Suppressor macrophage treated with lipopolysaccharide for 4 hours (primary cell): ENCODE data around the gene PLXNC1.

Source experiments
- DNase-seq: peaks from one replicate; pipeline ENCODE4 v3.0.0-alpha.2; 2020

PLXNC1 gene

DNA sequence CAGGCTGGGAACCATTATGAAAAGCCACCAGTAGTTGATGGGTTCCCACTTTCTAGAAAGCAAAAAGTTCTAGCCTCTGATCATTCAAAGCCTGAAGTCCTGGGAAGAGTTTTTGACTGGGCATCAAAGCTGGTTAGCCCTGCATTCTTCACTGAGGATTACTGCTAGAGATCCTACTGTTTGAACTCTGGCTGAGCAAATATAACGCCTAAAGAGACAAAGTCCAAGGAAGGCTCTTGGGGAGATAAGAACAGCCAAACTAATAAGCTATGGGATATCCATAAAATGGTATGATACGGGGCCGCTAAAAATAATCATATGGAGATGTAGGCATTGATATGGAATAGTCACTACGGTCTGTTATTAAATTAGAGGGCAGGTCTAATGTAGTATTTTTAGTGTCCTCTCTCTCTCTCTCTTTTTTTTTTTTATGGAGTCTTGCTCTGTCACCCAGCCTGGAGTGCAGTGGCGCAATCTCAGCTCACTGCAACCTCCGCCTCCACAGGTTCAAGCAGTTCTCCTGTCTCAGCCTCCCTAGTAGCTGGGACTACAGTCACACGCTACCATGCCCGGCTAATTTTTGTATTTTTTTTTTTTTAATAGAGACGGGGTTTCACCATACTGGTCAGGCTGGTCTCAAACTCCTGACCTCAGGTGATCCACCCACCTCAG is 35.5 kb downstream of the PLXNC1 start:
- no peak for DNase-seq

DNA sequence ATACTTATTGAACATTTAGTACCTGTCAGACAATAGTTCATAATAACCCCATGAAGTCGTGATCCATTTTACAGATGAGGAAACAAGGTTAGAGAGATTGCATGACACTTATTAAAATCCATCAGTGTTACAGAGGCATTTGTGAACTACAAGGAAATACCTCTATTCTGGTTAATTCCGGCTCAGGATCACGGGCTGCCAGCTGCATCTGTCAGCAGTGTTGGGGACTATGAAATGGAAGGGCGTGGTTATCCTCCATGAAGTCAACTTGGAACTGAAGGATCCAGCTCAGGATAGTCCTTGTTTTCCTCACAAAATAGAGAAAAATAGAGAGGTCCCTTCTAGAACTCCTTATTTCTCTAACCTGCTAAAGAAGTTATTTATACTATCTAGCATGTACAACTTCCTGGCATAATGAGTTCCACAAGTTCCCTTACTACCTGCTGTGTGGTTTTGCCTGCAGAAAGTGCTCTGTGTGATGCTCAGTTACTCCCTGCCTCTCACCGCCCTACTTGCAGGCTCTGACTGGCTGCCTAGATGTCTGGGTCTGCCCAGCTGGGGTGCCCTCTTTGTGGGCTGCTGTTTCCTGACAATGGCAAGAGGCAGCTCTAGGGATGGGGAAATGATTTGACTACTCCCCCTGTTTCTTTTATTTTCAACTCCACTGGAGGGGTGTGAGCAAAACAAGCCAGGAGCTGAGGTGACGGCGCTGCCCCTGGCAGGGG is 36.8 kb downstream of the PLXNC1 start:
- DNase-seq: no peak

DNA sequence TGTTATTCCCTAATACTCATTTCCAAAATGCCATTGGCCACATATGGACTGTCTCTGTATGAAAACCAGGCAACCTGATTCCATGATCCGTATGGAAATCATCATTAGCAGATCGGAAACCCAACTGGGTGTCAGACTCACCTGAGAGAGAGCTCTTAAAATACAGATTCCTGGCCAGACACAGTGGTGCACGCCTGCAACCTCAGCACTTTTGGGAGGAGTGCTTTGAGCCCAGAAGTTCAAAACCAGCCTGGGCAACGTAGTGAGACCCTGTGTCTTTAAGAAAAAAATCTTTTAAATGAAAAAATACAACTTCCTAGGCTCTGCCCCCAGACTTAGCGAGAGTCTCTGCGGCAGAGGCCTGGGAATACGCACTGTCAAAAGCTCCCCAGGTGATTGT is 37.4 kb downstream of the PLXNC1 start:
- DNase-seq: no peak

DNA sequence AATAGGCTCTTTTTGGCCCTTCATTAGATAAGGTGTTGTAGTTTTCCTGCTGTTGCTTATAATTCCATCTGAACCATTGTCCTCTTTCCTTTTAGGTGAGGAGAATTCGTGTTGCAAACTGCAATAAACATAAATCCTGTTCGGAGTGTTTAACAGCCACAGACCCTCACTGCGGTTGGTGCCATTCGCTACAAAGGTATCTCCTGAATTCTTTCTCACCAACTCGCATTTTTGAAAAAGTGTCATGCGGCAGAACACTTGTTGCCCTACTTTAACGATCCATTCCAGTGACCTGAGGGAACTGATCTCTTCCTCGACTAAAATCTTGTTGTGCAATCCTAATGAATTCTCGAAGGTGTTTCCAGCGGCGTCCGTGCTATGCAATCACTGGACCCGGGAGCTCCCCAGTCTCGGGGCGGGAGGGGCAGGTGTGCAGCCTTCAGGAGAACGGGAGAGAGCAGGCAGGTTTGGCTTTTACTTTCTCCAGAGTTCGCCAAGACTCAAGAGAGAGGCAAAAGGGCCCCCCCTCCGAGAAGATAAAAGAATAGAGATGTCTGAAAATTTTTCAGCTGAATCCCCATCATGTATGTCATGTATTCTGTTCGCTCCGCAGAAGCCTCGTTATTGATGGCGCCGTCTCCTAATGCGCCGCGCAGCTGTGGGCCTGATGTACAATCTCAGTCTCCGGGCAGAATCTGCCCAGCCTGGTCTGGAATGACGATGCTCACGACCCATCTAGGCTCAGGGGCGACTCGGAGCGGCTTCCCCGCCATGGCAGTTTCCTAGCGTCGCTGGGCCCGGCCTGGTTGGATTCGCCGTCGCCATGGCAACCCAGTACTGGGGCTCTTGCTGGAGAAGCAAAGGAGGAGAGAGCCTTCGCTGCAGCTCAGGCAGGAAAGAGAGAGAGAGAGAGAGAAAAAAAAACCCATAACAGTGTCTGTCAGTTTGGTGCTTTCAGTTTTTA is 38.2 kb downstream of the PLXNC1 start:
- no peak for DNase-seq

DNA sequence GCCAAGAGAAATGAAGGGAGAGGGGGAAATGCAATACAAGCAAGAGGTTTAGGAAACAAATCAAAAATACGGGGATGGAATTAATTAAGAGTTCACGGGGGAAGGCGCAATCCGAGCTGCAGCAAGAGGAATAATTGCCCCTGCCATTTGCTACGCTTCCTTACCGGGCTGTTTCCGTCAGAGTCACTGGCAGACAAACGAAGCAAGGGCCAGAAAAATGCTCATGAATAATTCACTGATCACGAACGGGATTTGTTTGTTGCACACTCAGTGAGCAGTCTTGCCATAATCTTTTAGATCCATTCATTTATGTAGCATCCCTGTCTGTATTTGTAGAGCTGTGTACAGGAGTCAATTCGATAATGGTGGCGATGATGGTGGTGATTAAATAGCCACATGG is 39.0 kb downstream of the PLXNC1 start:
- DNase-seq: no peak

DNA sequence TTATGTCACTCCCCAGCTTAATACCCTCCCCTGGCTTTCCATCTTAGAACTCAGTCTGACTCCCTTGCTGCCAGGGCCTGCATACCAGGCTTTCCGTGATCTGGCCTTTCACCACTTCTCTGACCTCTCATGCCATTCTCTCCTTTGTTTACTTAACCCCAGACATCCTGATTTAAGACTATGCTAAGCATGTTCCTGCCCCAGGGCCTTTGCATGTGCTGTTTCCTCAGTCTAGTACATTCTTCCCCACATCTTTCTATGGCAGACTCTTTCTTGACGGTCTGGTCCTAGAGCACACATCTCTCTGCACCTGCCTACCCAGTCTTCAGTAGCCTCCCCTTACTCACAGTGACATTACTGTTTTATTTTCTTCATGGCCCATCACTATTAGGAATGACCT is 42.2 kb downstream of the PLXNC1 start:
- DNase-seq: no peak

DNA sequence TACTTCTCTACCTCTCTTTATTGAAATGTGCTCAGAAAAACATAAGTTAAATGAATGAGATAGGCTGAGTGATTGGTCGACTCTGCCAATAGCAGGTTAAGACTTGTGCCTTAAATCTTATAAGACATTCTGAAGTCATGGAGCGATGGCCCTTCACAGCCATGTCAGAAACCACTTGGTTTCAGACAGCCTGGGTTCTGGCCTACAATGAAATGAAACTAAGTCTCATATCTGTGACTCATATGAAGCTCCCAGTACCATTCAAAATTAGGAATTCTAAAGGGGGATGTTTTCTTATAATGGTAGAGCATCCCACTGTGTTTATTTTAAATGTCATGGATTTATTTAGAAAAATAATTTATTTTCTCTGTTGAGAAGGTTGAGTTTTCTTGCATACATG is 42.6 kb downstream of the PLXNC1 start:
- DNase-seq: no peak

DNA sequence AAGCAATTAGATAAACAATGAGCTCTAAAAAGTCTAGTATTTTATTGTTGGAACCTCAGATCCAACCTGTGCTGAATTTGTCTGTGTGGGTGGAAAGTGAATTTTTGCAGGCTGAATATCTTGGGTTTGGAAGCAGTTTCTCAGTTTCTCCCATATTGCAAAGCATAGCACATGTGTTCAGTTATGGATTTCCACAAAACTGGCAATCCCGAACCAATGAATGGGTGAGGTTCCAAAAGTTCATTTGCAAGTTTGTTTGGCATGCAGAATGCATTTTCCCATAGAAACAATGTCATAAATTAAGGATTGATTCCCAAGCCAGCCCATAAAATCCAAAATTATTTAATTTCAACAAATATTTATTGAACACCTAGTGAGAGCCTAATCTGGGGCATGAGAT is 43.4 kb downstream of the PLXNC1 start:
- no peak for DNase-seq

- DNase-seq: no peak
Observed at GRCh38 chr12:94192506-94192905, 44.1 kb downstream of the PLXNC1 start.

- DNase-seq: no peak
Observed at GRCh38 chr12:94193168-94193567, 44.8 kb downstream of the PLXNC1 start.

GRCh38 chr12:94195483-94195882 is 47.1 kb downstream of the PLXNC1 start:
- DNase-seq: no peak

GRCh38 chr12:94198469-94198868 is 50.1 kb downstream of the PLXNC1 start:
- DNase-seq: no peak

GRCh38 chr12:94198872-94199271 is 50.5 kb downstream of the PLXNC1 start:
- DNase-seq: no peak

DNA sequence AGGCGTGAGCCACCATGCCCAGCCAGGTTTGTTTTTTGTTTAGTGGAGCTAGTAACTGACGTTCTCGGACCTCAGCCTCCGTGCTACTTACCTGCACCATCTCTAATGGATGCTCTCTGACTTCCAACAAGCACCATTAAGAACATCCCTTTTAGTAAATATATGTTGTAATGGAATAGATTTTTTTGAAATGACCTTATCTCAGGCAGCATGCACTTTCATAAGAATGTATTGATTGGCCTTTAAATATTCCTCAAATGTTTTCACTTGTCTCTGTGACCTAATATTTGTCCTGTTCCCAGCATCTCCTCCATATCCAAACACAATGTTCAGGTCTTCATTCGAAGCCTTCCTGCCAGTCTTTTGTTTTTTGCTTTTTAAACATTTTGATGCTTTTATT is 51.7 kb downstream of the PLXNC1 start:
- DNase-seq: no peak

GRCh38 chr12:94200695-94201094 is 52.3 kb downstream of the PLXNC1 start:
- DNase-seq: no peak

- no peak for DNase-seq
Observed at GRCh38 chr12:94202245-94203180, 54.1 kb downstream of the PLXNC1 start.

- no peak for DNase-seq
Observed at GRCh38 chr12:94203181-94203546, 54.8 kb downstream of the PLXNC1 start.

DNA sequence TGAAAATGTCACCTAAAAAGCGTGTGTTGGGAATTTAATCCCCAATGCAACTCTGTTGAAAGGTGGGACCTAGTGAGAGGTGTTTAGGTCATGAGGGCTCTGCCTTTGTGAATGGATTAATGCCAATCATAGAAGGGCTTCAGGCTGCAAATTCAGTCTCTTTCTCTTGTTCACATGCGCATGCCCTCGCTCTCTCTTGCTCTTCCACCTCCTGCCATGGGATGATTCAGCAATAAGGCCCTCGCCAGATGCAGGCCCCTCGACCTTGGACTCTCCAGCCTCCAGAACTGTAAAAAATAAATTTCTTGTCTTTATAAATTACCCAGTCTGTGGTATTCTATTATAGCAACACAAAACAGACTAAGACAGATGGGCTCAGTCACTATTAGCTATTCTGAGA is 55.4 kb downstream of the PLXNC1 start:
- no peak for DNase-seq

DNA sequence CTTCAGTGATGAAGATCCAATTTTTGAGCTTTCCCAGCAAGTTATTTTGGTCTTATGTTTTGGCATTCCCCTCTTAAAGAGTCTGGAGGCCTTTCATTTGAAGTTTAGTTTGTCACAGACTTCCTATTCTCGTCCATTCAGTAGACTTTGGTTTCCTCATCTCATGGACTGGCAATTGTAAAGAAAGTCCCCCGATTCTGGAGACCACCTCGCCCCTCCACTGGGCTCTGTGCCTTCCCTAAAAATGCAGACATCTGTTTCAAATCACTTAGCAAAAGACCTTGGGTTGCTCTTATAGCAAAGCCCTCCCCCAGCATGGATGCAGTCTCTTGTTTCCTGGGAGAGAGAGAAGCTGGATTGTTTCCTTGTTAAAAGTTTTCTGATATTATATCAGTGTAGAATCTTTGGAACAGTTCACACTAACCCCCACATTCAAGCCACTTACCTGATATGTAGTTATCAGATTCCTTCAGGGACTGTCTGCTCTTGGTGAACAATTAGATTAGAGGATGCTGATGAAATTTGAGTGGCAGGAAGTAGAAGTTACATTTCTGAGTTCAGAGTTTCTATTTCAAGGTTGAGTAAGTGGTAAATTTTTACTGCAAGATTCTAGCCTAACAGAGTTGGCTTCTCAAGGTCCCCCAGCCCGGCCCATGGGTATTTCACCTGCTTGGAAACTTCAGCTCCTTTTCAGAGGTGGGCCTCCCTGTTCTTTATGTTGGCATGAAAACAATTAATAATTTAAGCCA is 56.3 kb downstream of the PLXNC1 start:
- peak; percentile 49 for DNase-seq

DNA sequence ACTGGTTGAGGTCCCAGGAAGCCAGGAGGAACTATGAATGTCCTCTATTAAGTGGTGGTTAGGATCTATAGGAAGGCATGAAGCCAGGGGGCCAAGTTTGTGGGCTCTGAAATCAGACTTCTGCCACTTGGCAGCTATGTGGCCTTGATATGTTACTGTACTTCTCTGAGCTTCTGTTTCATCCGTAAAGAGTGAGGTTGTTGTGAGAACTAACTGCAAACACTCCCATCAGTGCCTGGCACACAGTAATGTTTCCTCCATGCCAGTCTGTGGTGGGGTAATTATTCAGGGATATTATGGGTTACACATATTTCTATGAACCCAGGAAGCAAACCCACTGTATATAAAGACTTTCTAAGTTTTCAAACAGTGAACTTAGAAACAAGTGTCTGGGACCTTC is 57.4 kb downstream of the PLXNC1 start:
- no peak for DNase-seq

DNA sequence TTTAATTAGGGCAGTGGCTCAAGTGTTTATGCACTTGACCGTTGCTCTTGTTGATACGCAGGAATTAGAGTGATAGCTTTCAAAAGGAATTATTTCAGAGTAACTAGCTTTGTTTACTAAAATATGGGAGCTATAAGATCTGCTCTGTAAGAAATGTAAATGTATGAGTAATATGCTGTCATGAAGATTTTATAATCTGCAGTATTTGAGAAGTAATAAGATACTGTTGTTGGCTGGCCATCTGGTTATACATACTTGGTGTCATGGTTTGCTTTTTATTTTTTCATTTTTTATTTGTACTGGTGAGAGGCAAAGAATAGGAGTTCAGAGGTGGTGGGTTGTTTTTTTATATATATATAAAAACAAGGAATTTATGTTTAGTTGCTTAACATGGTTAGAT is 58.5 kb downstream of the PLXNC1 start:
- no peak for DNase-seq

DNA sequence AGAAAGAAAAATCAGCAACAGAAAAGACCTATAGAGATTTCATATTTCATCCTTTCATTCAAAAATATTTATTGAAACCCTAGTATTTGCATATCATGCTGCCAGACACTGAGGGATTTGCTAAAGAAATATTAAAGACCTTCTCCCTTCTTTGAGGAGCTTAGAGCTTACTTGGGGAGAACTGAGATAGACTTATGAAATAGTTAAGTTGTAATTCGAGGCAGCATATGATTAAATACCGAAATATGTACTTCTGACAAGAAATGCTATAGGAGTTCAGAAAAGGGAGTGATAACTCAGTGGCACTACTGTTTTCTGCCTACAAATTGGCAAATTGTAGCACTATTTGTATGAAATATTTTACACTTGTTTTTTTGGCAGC is 59.1 kb downstream of the PLXNC1 start:
- no peak for DNase-seq
